GM19043 (cell line): Measurements from ENCODE around the gene MMP7.

ENCODE experiments used
- ATAC-seq: cut with Tn5 transposase; IDR thresholded peaks from one replicate; pipeline ENCODE4 v1.9.1; 2021; ENCODE audit warnings: low read depth; ENCODE audit not compliant: unreplicated experiment

Gene MMP7

GRCh38 chr11:102530558-102530957 is at the start of gene MMP7:
Gene MMP7, minus strand, starts transcription at chr11:102530747. Its CDS starts 47 bp downstream, at chr11:102530700.
- ATAC-seq, result no peak

DNA sequence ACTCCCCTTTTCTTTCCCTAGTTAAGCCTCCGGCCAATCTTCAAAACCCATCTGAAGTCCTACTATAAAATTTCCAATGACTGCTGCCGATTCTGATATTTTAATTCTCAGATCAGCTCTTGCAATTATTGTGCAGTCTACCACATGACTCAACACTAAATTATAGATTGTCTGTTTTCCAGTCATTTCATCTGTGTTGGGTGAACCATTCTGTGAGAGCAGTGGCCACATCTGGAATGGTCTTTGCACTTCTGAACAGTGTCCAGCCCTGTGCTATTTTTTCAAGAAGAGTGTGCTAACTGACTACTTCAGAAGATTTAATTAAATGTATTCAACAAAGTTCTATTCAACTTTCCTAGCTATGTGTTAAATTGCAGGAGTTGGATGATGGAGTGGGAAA is 47.2 kb upstream of the MMP7 start:
- ATAC-seq, result no peak

GRCh38 chr11:102577182-102577581 is 46.6 kb upstream of the MMP7 start:
- peak; percentile 42 for ATAC-seq

DNA sequence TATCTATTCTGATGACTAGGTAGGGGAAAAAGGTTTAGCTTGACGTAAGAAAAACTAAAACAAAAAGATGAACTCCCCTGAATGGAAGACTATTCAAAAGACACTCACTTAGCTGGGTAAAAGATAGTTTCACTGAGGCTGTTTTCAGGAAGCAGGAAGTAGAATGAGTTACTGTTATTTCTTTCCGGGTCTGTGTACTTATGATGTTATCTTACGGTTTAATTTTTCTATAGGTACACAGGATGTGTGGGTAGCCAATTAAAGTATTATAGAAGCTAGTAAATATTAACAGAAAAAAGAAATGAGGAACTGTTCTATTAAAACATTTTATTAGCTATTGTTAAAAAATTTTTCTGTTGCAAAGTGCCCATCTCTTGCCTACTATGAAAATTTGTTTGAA is 45.8 kb upstream of the MMP7 start:
- ATAC-seq, result no peak

- no peak for ATAC-seq
Measured at GRCh38 chr11:102575012-102575411, 44.5 kb upstream of the MMP7 start.

- ATAC-seq, result no peak
Measured at GRCh38 chr11:102573851-102574250, 43.3 kb upstream of the MMP7 start.

GRCh38 chr11:102572554-102573220 is 42.1 kb upstream of the MMP7 start:
- ATAC-seq, result no peak

- ATAC-seq, result no peak
Measured at GRCh38 chr11:102568851-102569250, 38.3 kb upstream of the MMP7 start.

DNA sequence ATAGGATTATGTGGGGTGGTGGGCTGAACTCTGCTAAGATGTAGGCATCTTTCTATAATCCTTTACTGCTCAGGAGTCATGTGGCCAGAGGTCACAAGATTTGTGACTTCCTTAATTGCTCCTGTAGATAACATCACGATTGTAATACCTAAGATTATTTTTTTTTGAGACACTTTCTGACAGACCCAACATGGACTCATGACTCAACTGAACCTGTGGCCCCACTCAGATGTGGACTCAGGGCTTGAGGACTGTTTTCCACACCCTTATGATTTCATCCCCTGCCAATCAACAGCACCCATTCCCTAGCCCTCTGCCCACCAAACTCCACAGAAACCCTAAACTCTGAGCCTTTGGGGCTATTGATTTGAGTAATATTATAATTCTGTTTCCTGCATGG is 35.6 kb upstream of the MMP7 start:
- no peak for ATAC-seq

GRCh38 chr11:102564110-102564509 is 33.6 kb upstream of the MMP7 start:
- ATAC-seq, result peak; percentile 62

GRCh38 chr11:102561636-102562035 is 31.1 kb upstream of the MMP7 start:
- no peak for ATAC-seq

GRCh38 chr11:102560555-102561011 is 30.0 kb upstream of the MMP7 start:
- peak; percentile 70 for ATAC-seq

- peak; percentile 41 for ATAC-seq
Measured at GRCh38 chr11:102559839-102560238, 29.3 kb upstream of the MMP7 start.

GRCh38 chr11:102555091-102555490 is 24.5 kb upstream of the MMP7 start:
- ATAC-seq, result no peak

- peak; percentile 80 for ATAC-seq
Measured at GRCh38 chr11:102553835-102554282, 23.3 kb upstream of the MMP7 start.

DNA sequence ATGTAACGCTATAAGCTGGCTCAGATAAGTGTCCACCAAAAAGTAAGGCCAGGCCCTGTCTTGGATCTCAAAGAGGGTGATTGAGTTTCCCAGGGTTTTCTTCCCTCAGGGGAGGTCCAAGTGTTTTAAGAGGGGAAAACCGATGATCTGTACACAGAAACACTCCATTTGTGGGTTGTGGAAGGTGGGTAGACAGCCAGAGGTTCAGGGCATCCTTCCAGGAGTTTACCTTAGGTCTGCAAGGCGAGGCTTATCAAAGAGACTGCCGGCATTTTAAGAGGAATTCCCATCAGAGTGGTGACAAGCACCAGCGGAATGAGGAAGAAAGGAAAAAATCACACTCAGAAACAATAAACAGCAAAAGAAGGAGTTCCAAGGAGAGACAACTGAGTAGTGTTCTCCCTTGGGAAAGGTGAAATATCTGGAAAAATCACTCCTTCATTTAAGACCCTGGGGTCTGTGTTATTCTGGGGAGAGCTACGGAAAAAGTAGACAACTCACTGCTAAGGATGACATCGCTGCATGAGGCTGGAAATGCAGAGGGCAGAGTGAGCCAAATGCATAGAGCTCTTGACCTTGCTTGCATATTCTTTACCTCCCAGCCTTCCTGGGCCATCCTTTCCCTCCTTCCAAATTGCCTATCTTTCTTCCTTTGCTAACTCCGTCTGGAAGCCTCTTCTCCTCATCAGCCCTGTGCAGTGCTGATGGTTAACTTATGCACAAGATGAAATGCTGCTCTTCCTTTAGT is 22.1 kb upstream of the MMP7 start:
- ATAC-seq, result no peak

GRCh38 chr11:102552020-102552419 is 21.5 kb upstream of the MMP7 start:
- no peak for ATAC-seq

- ATAC-seq, result no peak
Measured at GRCh38 chr11:102551169-102551781, 20.7 kb upstream of the MMP7 start.

GRCh38 chr11:102546923-102547471 is 16.4 kb upstream of the MMP7 start:
- ATAC-seq, result peak; percentile 76

- peak; percentile 44 for ATAC-seq
Measured at GRCh38 chr11:102546427-102546826, 15.9 kb upstream of the MMP7 start.

- no peak for ATAC-seq
Measured at GRCh38 chr11:102545701-102546100, 15.2 kb upstream of the MMP7 start.
